Smooth muscle cell (in vitro differentiated cells): ENCODE data around the gene CLTRN. TPM values are rescaled to one million over a fixed set of nuclear protein-coding genes. Genes with fewer than 3 reads are reported as not detected.
"Not testable (repeated sequence)": the region's sequence is repeated elsewhere in the genome, so short reads cannot be mapped to it uniquely, and the experiment has no call there.

Source experiments
- DNase-seq: peaks from one replicate; lab custom pipeline; 2025; ENCODE audit not compliant: unreplicated experiment; lab: John Stamatoyannopoulos, UW
- H2AFZ ChIP-seq: fragments of 200-600 bp; sonication (generic); 2 replicates; pipeline ENCODE4 v1.6.0; 2016; ENCODE audit warnings: antibody characterized with exemption, low read depth, mild to moderate bottlenecking
- H3F3A ChIP-seq: fragments of 200-600 bp; sonication (generic); 2 replicates; pipeline ENCODE4 v1.6.0; 2017; ENCODE audit warnings: antibody characterized with exemption, low read depth
- H3K27ac ChIP-seq: fragments of 200-600 bp; sonication (generic); 2 replicates; pipeline ENCODE4 v1.5.1; 2016; ENCODE audit warnings: low read depth, mild to moderate bottlenecking
- H3K27me3 ChIP-seq: fragments of 200-600 bp; sonication (generic); 2 replicates; pipeline ENCODE4 v1.6.1; 2016; ENCODE audit warnings: low read depth, mild to moderate bottlenecking
- H3K36me3 ChIP-seq: fragments of 200-600 bp; sonication (generic); 2 replicates; pipeline ENCODE4 v1.5.1; 2016; ENCODE audit warnings: low read depth
- H3K4me1 ChIP-seq: fragments of 200-600 bp; sonication (generic); 2 replicates; pipeline ENCODE4 v1.5.1; 2016; ENCODE audit warnings: low read depth
- H3K4me2 ChIP-seq: fragments of 200-600 bp; sonication (generic); 2 replicates; pipeline ENCODE4 v1.6.0; 2016; ENCODE audit warnings: mild to moderate bottlenecking
- H3K4me3 ChIP-seq: fragments of 200-600 bp; sonication (generic); 2 replicates; pipeline ENCODE4 v1.5.1; 2016; ENCODE audit warnings: mild to moderate bottlenecking
- H3K79me2 ChIP-seq: fragments of 200-600 bp; sonication (generic); 2 replicates; pipeline ENCODE4 v1.6.0; 2016; ENCODE audit warnings: low read depth, mild to moderate bottlenecking
- H3K9ac ChIP-seq: fragments of 200-600 bp; sonication (generic); 2 replicates; pipeline ENCODE4 v1.6.0; 2016; ENCODE audit warnings: low read depth
- H3K9me3 ChIP-seq: fragments of 200-600 bp; sonication (generic); replicated peaks from 2 replicates; pipeline ENCODE4 v1.5.1; 2016; ENCODE audit warnings: low read depth
- H4K20me1 ChIP-seq: fragments of 200-600 bp; sonication (generic); 2 replicates; pipeline ENCODE4 v1.6.0; 2016; ENCODE audit warnings: low read depth
- CTCF ChIP-seq: fragments of 200-600 bp; sonication (generic); IDR thresholded peaks from 2 replicates; pipeline ENCODE4 v1.5.1; 2017; ENCODE audit warnings: borderline replicate concordance, mild to moderate bottlenecking, antibody characterized with exemption; ENCODE audit not compliant: insufficient read depth, poor library complexity, severe bottlenecking
- WGBS: methylation state at CpG from one replicate; pipeline ENCODE4 v1.1.7; 2016; ENCODE audit warnings: low lambda C conversion rate; 5-methylcytosine and 5-hydroxymethylcytosine counted together
- polyA plus RNA-seq: library from polyadenylated mRNA; unstranded; fragments of >200 nt; fragmentation: Nextera tagmentation; extraction: Ambion mirVana; gene quantifications from 2 replicates; pipeline ENCODE4 v1.2.1, GENCODE V29; 2016
- total RNA-seq: library from RNA; depleted of rRNA; stranded (reverse); fragments of >200 nt; gene quantifications from 2 replicates; pipeline ENCODE4 v1.2.3, GENCODE V29; 2014

CLTRN gene
- total and polyA plus RNA-seq, 2 experiments from 2014 or later = 2.4 to 3.1 TPM

GRCh38 chrX:15653961-15654360, 10.6 kb downstream of the CLTRN start:
- DNase-seq = no peak
- Histone ChIP-seq H3K27me3 (no peaks in the 10 kb centered on the region), H3K79me2 (no peaks in the 10 kb centered on the region), H3K4me1 (peaks cover 2% of the 10 kb centered on the region), H3K36me3 (no peaks in the 10 kb centered on the region), H4K20me1 (no peaks in the 10 kb centered on the region), H2AFZ (no peak overlapping the region), H3K9ac (no peak overlapping the region), H3K9me3 (no peaks in the 10 kb centered on the region), H3F3A (no peaks in the 10 kb centered on the region), H3K27ac (no peak overlapping the region), H3K4me3 (no peak overlapping the region), H3K4me2 (no peak overlapping the region)
- WGBS = 53% methylated on average over 5 of the region's 5 CpGs
- TF ChIP-seq CTCF = no peak

- not testable (repeated sequence) for H3K4me2 ChIP-seq, H2AFZ ChIP-seq, H3K27ac ChIP-seq, H4K20me1 ChIP-seq, H3K79me2 ChIP-seq, DNase-seq, H3K4me3 ChIP-seq, H3K27me3 ChIP-seq, H3K36me3 ChIP-seq, H3K4me1 ChIP-seq, H3K9me3 ChIP-seq, H3F3A ChIP-seq, H3K9ac ChIP-seq
- no CpG with 5 or more reads among the region's 5 CpGs for WGBS
These were observed 17.1 kb downstream of the CLTRN start for GRCh38 chrX:15647510-15647909.

- no peaks in the 10 kb centered on the region for H3K4me1 ChIP-seq
- H3F3A ChIP-seq = no peaks in the 10 kb centered on the region
- no peaks in the 10 kb centered on the region for H3K36me3 ChIP-seq
- no peak overlapping the region for H3K4me3 ChIP-seq
- no peak overlapping the region for H3K9ac ChIP-seq
- no peak overlapping the region for H2AFZ ChIP-seq
- H3K4me2 ChIP-seq = no peak overlapping the region
- TF ChIP-seq CTCF = no peak
- H3K27me3 ChIP-seq = no peaks in the 10 kb centered on the region
- H3K79me2 ChIP-seq = no peaks in the 10 kb centered on the region
- H3K9me3 ChIP-seq = no peaks in the 10 kb centered on the region
- WGBS = 98% methylated on average over 27 of the region's 27 CpGs
- no peak overlapping the region for H3K27ac ChIP-seq
- no peak for DNase-seq
- no peaks in the 10 kb centered on the region for H4K20me1 ChIP-seq
These were observed 18.1 kb downstream of the CLTRN start for GRCh38 chrX:15646543-15646942.

- H3K4me2 ChIP-seq = no peak overlapping the region
- DNase-seq = no peak
- TF ChIP-seq CTCF = no peak
- WGBS = 92% methylated on average over 15 of the region's 15 CpGs
- H3K4me3 ChIP-seq = no peak overlapping the region
- no peaks in the 10 kb centered on the region for H3K4me1 ChIP-seq
- no peaks in the 10 kb centered on the region for H3K79me2 ChIP-seq
- no peaks in the 10 kb centered on the region for H3K9me3 ChIP-seq
- H2AFZ ChIP-seq = no peak overlapping the region
- no peaks in the 10 kb centered on the region for H3K27me3 ChIP-seq
- no peak overlapping the region for H3K27ac ChIP-seq
- H3F3A ChIP-seq = no peaks in the 10 kb centered on the region
- H3K9ac ChIP-seq = no peak overlapping the region
- no peaks in the 10 kb centered on the region for H4K20me1 ChIP-seq
- H3K36me3 ChIP-seq = no peaks in the 10 kb centered on the region
These were observed 18.6 kb downstream of the CLTRN start for GRCh38 chrX:15646031-15646430.
